Mucosa of gallbladder (tissue), 1 donor: Measurements from ENCODE around the gene PID1. TPM values are rescaled to one million over a fixed set of nuclear protein-coding genes. Genes with fewer than 3 reads are reported as not detected.

Source experiments
- DNase-seq: peaks from one replicate; pipeline ENCODE4 v3.0.0-alpha.2; 2020; ENCODE audit warnings: low spot score
- total RNA-seq: library from RNA; stranded (reverse); gene quantifications from one replicate; pipeline ENCODE4 v1.2.1, GENCODE V29; 2021
- donor health status: DM: no; HTN: no; CAD: no.

Gene PID1
- total RNA-seq, 1 donor from 2014 or later, result 17.1 TPM

GRCh38 chr2:229261076-229261475 lies 10.0 kb downstream of the PID1 start:
- no peak for DNase-seq

- no peak for DNase-seq
These were observed 13.1 kb downstream of the PID1 start for GRCh38 chr2:229257985-229258384.

GRCh38 chr2:229256376-229256775 lies 14.7 kb downstream of the PID1 start:
- DNase-seq, result no peak

GRCh38 chr2:229254206-229254605 lies 16.9 kb downstream of the PID1 start:
- no peak for DNase-seq

- DNase-seq, result no peak
These were observed 18.1 kb downstream of the PID1 start for GRCh38 chr2:229252996-229253395.

GRCh38 chr2:229252280-229252679 lies 18.8 kb downstream of the PID1 start:
- DNase-seq, result no peak

GRCh38 chr2:229249536-229249935 lies 21.6 kb downstream of the PID1 start:
- DNase-seq, result no peak

- DNase-seq, result no peak
These were observed 24.8 kb downstream of the PID1 start for GRCh38 chr2:229246334-229246733.

GRCh38 chr2:229244975-229245374 lies 26.1 kb downstream of the PID1 start:
- no peak for DNase-seq

- no peak for DNase-seq
These were observed 27.1 kb downstream of the PID1 start for GRCh38 chr2:229243890-229244560.

GRCh38 chr2:229240984-229241491 lies 30.0 kb downstream of the PID1 start:
- DNase-seq, result no peak

- no peak for DNase-seq
These were observed 32.1 kb downstream of the PID1 start for GRCh38 chr2:229239021-229239420.

GRCh38 chr2:229237270-229237669 lies 33.8 kb downstream of the PID1 start:
- DNase-seq, result no peak

- DNase-seq, result no peak
These were observed 35.8 kb downstream of the PID1 start for GRCh38 chr2:229235131-229235914.

- DNase-seq, result no peak
These were observed 39.2 kb downstream of the PID1 start for GRCh38 chr2:229231885-229232284.

GRCh38 chr2:229231328-229231868 lies 39.7 kb downstream of the PID1 start:
- DNase-seq, result no peak

GRCh38 chr2:229230911-229231310 lies 40.2 kb downstream of the PID1 start:
- no peak for DNase-seq

- DNase-seq, result no peak
These were observed 40.8 kb downstream of the PID1 start for GRCh38 chr2:229230256-229230655.

GRCh38 chr2:229226382-229226781 lies 44.7 kb downstream of the PID1 start:
- no peak for DNase-seq

GRCh38 chr2:229223107-229223506 lies 48.0 kb downstream of the PID1 start:
- DNase-seq, result no peak

GRCh38 chr2:229221641-229222040 lies 49.4 kb downstream of the PID1 start:
- DNase-seq, result no peak

GRCh38 chr2:229220254-229220653 lies 50.8 kb downstream of the PID1 start:
- no peak for DNase-seq
